GM08714 (cell line): ENCODE data around the gene IQCK.

Experiments used
- H3K4me3 ChIP-seq: fragments of 200-500 bp; sonication (Bioruptor generic); 2 replicates; pipeline ENCODE4 v1.5.1; 2014; ENCODE audit warnings: mild to moderate bottlenecking, low read length, inconsistent platforms
- ZNF274 ChIP-seq: IDR thresholded peaks from 2 replicates; pipeline ENCODE4 v1.6.1; 2012; ENCODE audit warnings: mild to moderate bottlenecking, low read depth, low read length

The IQCK gene

GRCh38 chr16:19718624-19718965 lies 524 bp downstream of the IQCK start:
- no peak for TF ChIP-seq ZNF274
- H3K4me3 ChIP-seq = peak overlapping the region; percentile 97

DNA sequence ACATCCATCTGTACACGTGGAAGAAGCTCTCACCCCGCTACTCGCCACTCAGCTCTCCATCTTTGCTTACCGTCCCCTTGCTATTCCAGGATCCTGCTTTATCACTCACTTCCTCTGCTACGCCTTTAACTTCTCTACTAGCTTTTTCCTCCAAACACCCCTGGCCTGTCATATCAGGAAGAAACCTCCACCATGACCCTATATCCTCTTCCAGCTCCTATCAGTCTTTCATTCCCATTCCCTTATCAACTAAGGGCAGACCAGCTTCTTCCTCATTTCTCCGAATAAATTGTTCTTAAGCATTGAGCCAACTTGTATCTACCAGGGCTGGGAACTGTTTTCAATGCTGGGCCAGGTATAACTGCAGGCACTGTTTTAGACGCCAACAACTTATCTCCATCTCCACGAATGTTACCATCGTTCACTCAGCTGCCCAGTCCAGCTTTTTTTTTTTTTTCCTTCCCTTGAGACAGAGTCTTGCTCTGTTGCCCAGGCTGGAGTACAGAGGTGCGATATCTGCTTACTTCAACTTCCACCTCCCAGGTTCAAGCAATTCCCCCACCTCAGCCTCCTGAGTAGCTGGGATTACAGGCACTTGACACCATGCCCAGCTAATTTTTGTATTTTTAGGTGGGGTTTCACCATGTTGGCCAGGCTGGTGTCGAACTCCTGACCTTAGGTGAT lies 4.3 kb downstream of the IQCK start:
- TF ChIP-seq ZNF274 = no peak

GRCh38 chr16:19722981-19723380 lies 4.9 kb downstream of the IQCK start:
- no peak overlapping the region for H3K4me3 ChIP-seq
- no peak for TF ChIP-seq ZNF274

More for the DNA sequence above, 4.3 kb downstream of the IQCK start:
- no peak overlapping the region for H3K4me3 ChIP-seq

- no peak overlapping the region for H3K4me3 ChIP-seq
- no peak for TF ChIP-seq ZNF274
These were observed 10.5 kb downstream of the IQCK start for GRCh38 chr16:19728636-19728965.

DNA sequence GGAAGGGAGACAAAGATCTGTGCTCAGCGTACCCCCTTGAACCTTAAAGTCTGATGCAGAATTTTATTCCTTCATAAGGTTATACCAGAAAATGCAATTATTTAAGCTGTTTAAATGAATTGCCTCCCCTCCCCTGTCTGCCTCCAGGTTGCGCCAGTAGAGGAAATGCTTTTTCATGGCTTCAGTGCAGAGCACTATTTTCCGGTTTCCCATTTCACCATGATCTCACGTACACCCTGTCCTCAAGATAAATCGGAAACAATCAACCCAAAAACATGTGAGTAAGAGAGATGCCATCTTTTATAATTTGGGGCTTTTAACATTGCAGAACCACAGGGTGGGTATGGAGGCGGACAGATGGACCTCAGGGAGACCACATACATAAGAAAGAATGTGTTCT lies 15.5 kb downstream of the IQCK start:
- H3K4me3 ChIP-seq = no peak overlapping the region
- TF ChIP-seq ZNF274 = no peak

DNA sequence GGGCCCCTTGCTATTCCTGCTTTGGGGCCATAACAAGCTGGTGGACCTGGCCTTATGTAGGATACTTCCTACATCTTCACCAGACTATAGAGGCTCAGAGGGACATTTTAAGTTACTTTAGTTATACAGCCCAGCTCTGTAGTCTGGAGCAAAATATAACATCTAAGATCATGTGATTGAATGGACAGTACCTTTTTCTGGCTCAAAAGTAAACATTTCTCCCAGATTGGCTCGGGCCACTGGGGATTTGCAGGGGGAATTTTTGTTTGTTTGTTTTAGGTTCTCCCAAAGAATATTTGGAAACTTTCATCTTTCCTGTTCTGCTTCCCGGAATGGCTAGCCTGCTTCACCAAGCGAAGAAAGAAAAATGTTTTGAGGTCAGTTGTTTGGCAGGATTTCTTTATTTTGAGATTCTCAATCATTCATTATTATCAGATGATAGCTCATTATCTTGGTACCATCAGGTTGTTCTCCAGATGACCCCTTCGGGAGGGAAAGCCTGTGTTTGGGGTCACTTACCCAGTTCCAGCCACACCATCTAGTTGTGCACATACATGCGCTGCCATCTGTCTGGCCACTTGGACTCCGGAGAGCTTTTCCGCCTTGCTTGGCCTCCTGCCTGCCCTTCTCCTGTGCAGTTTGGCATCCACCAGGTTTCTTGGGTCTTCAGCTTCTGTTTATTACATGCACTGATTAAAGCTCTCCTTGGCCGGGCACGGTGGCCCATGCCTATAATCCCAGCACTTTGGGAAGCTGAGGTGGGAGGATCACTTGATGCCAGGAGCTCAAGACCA lies 17.2 kb downstream of the IQCK start:
- no peak overlapping the region for H3K4me3 ChIP-seq
- TF ChIP-seq ZNF274 = no peak

- H3K4me3 ChIP-seq = no peak overlapping the region
- no peak for TF ChIP-seq ZNF274
These were observed 19.4 kb downstream of the IQCK start for GRCh38 chr16:19737306-19738038.

- H3K4me3 ChIP-seq = no peak overlapping the region
- no peak for TF ChIP-seq ZNF274
These were observed 23.3 kb downstream of the IQCK start for GRCh38 chr16:19741354-19741753.

DNA sequence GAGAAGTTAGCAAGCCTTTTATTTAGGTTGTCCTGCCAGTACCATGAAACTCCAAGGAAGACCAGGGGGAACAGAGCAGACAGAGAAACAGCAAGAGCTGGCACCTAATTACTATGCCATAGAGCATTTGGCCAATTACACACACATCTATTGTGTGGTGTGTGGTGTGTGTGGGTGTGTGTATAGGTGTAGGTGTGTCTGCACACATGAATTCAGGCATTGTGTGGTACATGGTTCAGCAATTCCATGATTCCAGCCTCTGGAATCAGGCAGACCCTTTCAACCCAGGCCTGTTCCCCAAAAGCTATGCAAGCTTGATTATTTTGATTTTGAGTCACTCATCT lies 25.7 kb downstream of the IQCK start:
- no peak for TF ChIP-seq ZNF274
- H3K4me3 ChIP-seq = no peak overlapping the region

DNA sequence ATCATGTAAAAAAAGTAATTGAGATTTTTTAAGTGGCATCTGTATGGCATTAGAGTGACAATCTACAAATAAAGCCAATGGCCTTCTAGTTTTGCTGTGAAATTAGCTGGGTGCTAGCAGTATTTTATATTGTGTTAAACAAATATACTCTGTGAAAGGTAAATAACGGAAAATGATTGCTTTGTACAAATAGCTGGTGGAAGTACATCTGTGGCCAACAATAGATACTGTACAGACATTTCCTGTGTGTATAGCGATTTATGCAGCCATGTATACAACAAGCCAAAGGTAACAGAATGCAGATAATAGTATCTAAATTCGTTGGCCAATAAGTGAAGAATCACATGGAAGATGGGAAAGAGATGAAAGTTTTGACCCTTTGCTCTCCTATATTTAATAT lies 26.6 kb downstream of the IQCK start:
- no peak overlapping the region for H3K4me3 ChIP-seq
- no peak for TF ChIP-seq ZNF274

GRCh38 chr16:19745286-19746010 lies 27.4 kb downstream of the IQCK start:
- TF ChIP-seq ZNF274 = no peak
- no peak overlapping the region for H3K4me3 ChIP-seq

- TF ChIP-seq ZNF274 = no peak
- no peak overlapping the region for H3K4me3 ChIP-seq
These were observed 28.5 kb downstream of the IQCK start for GRCh38 chr16:19746561-19746960.

GRCh38 chr16:19748389-19749168 lies 30.5 kb downstream of the IQCK start:
- TF ChIP-seq ZNF274 = no peak
- H3K4me3 ChIP-seq = no peak overlapping the region

GRCh38 chr16:19749571-19750080 lies 31.6 kb downstream of the IQCK start:
- no peak overlapping the region for H3K4me3 ChIP-seq
- TF ChIP-seq ZNF274 = no peak
